Measurements from ENCODE around the gene PRKCZ. TPM values are rescaled to one million over a fixed set of nuclear protein-coding genes. Genes with fewer than 3 reads are reported as not detected.

Gene PRKCZ
- total RNA-seq, 2 experiments from 2014 or later = 8.0 to 10.0 TPM

DNA sequence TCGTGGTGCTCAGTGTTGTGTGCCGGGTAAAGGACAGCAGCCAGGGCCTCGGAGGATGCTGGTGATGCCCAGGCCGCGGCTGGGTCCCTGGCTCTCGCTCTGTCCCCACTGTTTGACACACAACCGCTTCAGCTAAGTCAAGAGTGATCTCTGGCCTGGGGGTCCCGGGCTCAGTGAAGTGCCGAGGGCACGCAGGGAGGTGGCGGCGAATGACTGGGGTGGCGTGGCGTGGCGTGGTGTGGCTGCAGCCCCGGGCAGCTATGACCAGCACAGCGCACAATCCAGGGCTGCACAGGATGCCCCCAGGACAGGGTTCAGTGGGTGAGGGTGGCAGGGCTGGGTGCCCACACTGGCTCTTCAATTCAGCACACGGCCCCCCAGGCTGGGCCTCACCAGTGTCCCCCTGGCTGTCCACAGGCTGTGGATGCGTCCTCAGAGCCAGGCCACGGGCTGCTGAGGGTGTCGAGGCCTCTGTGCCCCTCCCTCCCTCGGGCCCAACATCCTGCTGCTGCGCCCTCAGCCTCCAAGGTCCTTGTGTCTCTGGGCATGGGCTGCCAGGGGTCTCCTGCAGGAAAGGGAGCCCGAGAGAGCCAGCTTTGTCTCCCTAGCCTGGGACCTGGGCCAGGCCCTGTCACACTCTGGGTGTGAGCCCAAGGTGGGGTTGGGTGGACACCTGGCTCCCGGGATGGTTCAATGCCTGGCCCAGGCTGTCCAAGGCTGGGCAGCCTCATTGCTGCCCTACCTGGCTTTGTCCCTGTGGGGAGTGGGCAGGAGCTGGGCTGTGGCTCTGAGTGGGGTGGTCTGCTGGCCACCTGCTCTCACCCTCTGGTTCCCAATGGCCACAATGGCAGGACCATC lies 165.9 kb downstream of the PRKCZ start:
- Histone ChIP-seq H4K20me1 (ENCODE audit: insufficient read depth, low read length) (no peaks in the 10 kb centered on the region; the same call in 1 of the 2 replicates), H3K4me1 (ENCODE audit: insufficient read depth, low read length, poor library complexity, severe bottlenecking) (no peaks in the 10 kb centered on the region), H3K27ac (ENCODE audit: low read depth, low read length, poor library complexity, severe bottlenecking) (no peak overlapping the region), H3K9me3 (ENCODE audit: low read length) (no peaks in the 10 kb centered on the region), H3K4me3 (ENCODE audit: low read depth, low read length, poor library complexity, severe bottlenecking) (no peak overlapping the region), H3K4me2 (ENCODE audit: low read length) (no peak overlapping the region), H3K79me2 (ENCODE audit: insufficient read depth, low read depth, low read length) (no peaks in the 10 kb centered on the region), H3K9me2 (ENCODE audit: insufficient read depth, low read length) (no peaks in the 10 kb centered on the region), H3K36me3 (ENCODE audit: insufficient read depth, low read length) (no peaks in the 10 kb centered on the region), H2AFZ (ENCODE audit: low read length) (no peak overlapping the region)
- BruUV-seq (replicated peaks) = no TSS peak
- no peak for TF ChIP-seq EZH2phosphoT487 (IDR thresholded peaks at IDR 0.05; ENCODE audit: borderline replicate concordance, low read depth, low read length)
- no peak for TF ChIP-seq CTCF (conservative IDR thresholded peaks at IDR 0.05; ENCODE audit: low read length)
- ChIA-PET CTCF (ENCODE audit: unreplicated experiment) (no interaction called here), POLR2A (no interaction called here)
- DNase-seq (ENCODE audit: low spot score) = no peak
- intact Hi-C loops (cut with micrococcal nuclease; ENCODE audit: unreplicated experiment) = no loop called here

DNA sequence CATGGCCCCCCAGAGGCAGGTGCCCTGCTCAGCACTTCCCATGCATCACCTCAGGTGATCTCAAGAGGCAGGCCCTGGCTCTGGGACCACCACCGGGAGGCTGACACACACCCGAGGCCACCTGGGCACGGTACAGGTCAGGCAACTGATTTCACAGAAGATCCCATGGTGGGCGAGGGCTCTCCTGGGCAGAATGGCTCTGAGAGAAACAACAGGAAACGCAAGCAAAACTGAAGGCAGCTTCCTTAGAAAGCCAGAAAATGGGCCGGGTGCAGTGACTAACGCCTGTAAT lies 166.5 kb downstream of the PRKCZ start:
- H3K27ac ChIP-seq (ENCODE audit: low read depth, low read length, poor library complexity, severe bottlenecking) = no peak overlapping the region
- H3K9me3 ChIP-seq (ENCODE audit: low read length) = no peaks in the 10 kb centered on the region
- H3K4me3 ChIP-seq (ENCODE audit: low read depth, low read length, poor library complexity, severe bottlenecking) = no peak overlapping the region
- intact Hi-C loops (cut with micrococcal nuclease; ENCODE audit: unreplicated experiment) = no loop called here
- no peak for DNase-seq (ENCODE audit: low spot score)
- no peak for TF ChIP-seq EZH2phosphoT487 (IDR thresholded peaks at IDR 0.05; ENCODE audit: borderline replicate concordance, low read depth, low read length)
- no peak for TF ChIP-seq CTCF (conservative IDR thresholded peaks at IDR 0.05; ENCODE audit: low read length)
- no peaks in the 10 kb centered on the region for H3K9me2 ChIP-seq (ENCODE audit: insufficient read depth, low read length)
- no peaks in the 10 kb centered on the region for H3K36me3 ChIP-seq (ENCODE audit: insufficient read depth, low read length)
- H3K79me2 ChIP-seq (ENCODE audit: insufficient read depth, low read depth, low read length) = no peaks in the 10 kb centered on the region
- no peak overlapping the region for H3K4me2 ChIP-seq (ENCODE audit: low read length)
- no TSS peak for BruUV-seq (replicated peaks)
- POLR2A ChIA-PET = no interaction called here
- H4K20me1 ChIP-seq (ENCODE audit: insufficient read depth, low read length) = no peaks in the 10 kb centered on the region; the same call in 1 of the 2 replicates
- H2AFZ ChIP-seq (ENCODE audit: low read length) = no peak overlapping the region
- CTCF ChIA-PET (ENCODE audit: unreplicated experiment) = no interaction called here
- no peaks in the 10 kb centered on the region for H3K4me1 ChIP-seq (ENCODE audit: insufficient read depth, low read length, poor library complexity, severe bottlenecking)

DNA sequence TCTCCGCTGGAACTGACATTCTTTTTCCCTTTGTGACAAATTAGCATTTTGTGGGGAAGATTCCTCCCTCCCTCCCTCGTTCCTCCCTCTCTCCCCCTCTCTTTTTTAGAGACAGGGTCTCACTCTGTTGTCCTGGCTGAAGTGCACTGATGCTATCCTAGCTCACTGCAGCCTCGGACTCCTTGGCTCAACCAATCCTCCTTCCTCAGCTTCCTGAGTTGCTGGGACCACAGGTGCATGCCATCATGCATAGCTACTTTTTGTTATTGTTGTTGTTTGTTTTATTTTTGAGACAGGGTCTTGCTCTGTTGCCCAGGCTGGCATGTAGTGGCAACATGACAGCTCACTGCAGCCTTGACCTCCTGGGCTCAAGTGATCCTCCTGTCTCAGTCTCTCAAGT lies 171.1 kb downstream of the PRKCZ start:
- no TSS peak for BruUV-seq (replicated peaks)
- ChIA-PET CTCF (ENCODE audit: unreplicated experiment) (no interaction called here), POLR2A (interaction anchor here (0.6 kb wide), 1 partner anchor 27 kb away, joined by 3 read pairs; no protein-coding TSS in a partner anchor)
- Histone ChIP-seq H3K4me1 (ENCODE audit: insufficient read depth, low read length, poor library complexity, severe bottlenecking) (no peaks in the 10 kb centered on the region), H3K9me3 (ENCODE audit: low read length) (no peaks in the 10 kb centered on the region), H2AFZ (ENCODE audit: low read length) (no peak overlapping the region), H3K4me2 (ENCODE audit: low read length) (no peak overlapping the region), H3K9me2 (ENCODE audit: insufficient read depth, low read length) (no peaks in the 10 kb centered on the region), H3K4me3 (ENCODE audit: low read depth, low read length, poor library complexity, severe bottlenecking) (no peak overlapping the region), H3K27ac (ENCODE audit: low read depth, low read length, poor library complexity, severe bottlenecking) (no peak overlapping the region), H3K79me2 (ENCODE audit: insufficient read depth, low read depth, low read length) (no peaks in the 10 kb centered on the region), H3K36me3 (ENCODE audit: insufficient read depth, low read length) (no peaks in the 10 kb centered on the region), H4K20me1 (ENCODE audit: insufficient read depth, low read length) (no peaks in the 10 kb centered on the region; the same call in 1 of the 2 replicates)
- intact Hi-C loops (cut with micrococcal nuclease; ENCODE audit: unreplicated experiment) = no loop called here
- no peak for DNase-seq (ENCODE audit: low spot score)
- TF ChIP-seq EZH2phosphoT487 (IDR thresholded peaks at IDR 0.05; ENCODE audit: borderline replicate concordance, low read depth, low read length) (no peak), CTCF (conservative IDR thresholded peaks at IDR 0.05; ENCODE audit: low read length) (no peak)
